C4-2B (cell line): ENCODE data around the gene GARRE1.

Source experiments
- ZFX ChIP-seq: fragments of 450-650 bp; IDR thresholded peaks from 2 replicates; pipeline ENCODE4 v1.6.1; 2017
- TF ChIP-seq, protein P1 (sequence below): fragments of 450-650 bp; conservative IDR thresholded peaks from 2 replicates; pipeline ENCODE4 v1.5.1; 2017; ENCODE audit warnings: mild to moderate bottlenecking

DNA sequence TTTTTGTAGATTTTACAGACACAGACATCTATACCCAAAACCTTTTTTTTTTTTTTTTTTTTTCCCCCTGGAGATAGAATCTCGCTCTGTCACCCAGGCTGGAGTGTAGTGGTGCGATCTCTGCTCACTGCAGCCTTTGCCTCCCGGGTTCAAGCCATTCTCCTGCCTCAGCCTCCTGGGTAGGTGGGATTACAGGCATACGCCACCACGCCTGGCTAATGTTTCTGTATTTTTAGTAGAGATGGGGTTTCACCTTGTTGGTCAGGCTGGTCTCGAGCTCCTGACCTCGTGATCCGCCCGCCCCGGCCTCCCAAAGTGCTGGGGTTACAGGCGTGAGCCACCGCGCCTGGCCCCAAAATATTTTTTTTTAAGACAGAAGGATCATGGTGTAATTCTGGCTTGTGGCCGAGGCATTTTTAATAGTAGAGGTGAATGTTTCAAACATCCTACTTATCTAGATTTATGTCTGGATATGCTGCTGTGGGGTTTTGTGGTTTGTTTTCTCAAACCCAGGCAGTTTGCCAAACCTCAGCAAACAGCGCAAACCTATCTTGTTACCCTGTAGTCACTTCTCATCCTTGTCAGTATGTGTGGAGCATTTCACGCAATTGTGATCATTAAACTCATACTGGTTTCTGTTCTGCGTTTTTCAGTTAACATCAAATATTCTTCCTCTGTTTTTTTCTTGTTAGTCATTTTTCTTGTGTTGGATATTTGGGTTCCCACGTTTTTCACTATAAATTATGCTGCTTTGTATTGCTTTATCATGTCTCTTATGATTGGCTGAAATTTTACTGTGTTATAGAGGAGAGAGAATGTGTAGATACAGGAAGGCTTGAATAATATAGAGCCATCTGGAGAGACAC lies 36.2 kb upstream of the GARRE1 start:
- TF ChIP-seq, protein P1, sequence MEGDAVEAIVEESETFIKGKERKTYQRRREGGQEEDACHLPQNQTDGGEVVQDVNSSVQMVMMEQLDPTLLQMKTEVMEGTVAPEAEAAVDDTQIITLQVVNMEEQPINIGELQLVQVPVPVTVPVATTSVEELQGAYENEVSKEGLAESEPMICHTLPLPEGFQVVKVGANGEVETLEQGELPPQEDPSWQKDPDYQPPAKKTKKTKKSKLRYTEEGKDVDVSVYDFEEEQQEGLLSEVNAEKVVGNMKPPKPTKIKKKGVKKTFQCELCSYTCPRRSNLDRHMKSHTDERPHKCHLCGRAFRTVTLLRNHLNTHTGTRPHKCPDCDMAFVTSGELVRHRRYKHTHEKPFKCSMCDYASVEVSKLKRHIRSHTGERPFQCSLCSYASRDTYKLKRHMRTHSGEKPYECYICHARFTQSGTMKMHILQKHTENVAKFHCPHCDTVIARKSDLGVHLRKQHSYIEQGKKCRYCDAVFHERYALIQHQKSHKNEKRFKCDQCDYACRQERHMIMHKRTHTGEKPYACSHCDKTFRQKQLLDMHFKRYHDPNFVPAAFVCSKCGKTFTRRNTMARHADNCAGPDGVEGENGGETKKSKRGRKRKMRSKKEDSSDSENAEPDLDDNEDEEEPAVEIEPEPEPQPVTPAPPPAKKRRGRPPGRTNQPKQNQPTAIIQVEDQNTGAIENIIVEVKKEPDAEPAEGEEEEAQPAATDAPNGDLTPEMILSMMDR = no peak
- no peak for TF ChIP-seq ZFX
